HG02884 (cell line): Measurements from ENCODE around the gene MEF2A.
"Not testable (repeated sequence)": the region's sequence is repeated elsewhere in the genome, so short reads cannot be mapped to it uniquely, and the experiment has no call there.

Experiments used
- ATAC-seq: cut with Tn5 transposase; IDR thresholded peaks from one replicate; pipeline ENCODE4 v1.9.1; 2021; ENCODE audit warnings: mild to moderate bottlenecking, moderate library complexity; ENCODE audit not compliant: unreplicated experiment

Gene MEF2A

GRCh38 chr15:99644913-99645542, 79.2 kb downstream of the MEF2A start:
- ATAC-seq = no peak

GRCh38 chr15:99645543-99645935, 79.8 kb downstream of the MEF2A start:
- ATAC-seq = no peak

GRCh38 chr15:99645951-99646350, 80.2 kb downstream of the MEF2A start:
- no peak for ATAC-seq

- ATAC-seq = no peak
These were observed 85.4 kb downstream of the MEF2A start for GRCh38 chr15:99651023-99651807.

- no peak for ATAC-seq
These were observed 90.4 kb downstream of the MEF2A start for GRCh38 chr15:99656205-99656604.

GRCh38 chr15:99657996-99658395, 92.2 kb downstream of the MEF2A start:
- ATAC-seq = no peak

- no peak for ATAC-seq
These were observed 97.1 kb downstream of the MEF2A start for GRCh38 chr15:99662903-99663302.

GRCh38 chr15:99666073-99666472, 100.3 kb downstream of the MEF2A start:
- ATAC-seq = not testable (repeated sequence)

- ATAC-seq = no peak
These were observed 102.9 kb downstream of the MEF2A start for GRCh38 chr15:99668533-99669182.

- no peak for ATAC-seq
These were observed 103.5 kb downstream of the MEF2A start for GRCh38 chr15:99669250-99669649.

GRCh38 chr15:99671926-99672635, 106.3 kb downstream of the MEF2A start:
- no peak for ATAC-seq

GRCh38 chr15:99673111-99673510, 107.3 kb downstream of the MEF2A start:
- ATAC-seq = no peak

GRCh38 chr15:99674279-99674678, 108.5 kb downstream of the MEF2A start:
- no peak for ATAC-seq

GRCh38 chr15:99677540-99678134, 111.9 kb downstream of the MEF2A start:
- ATAC-seq = peak; percentile 59

GRCh38 chr15:99680276-99680675, 114.5 kb downstream of the MEF2A start:
- ATAC-seq = no peak

GRCh38 chr15:99681990-99682389, 116.2 kb downstream of the MEF2A start:
- no peak for ATAC-seq

- ATAC-seq = no peak
These were observed 116.7 kb downstream of the MEF2A start for GRCh38 chr15:99682455-99682854.

- no peak for ATAC-seq
These were observed 117.4 kb downstream of the MEF2A start for GRCh38 chr15:99683000-99683670.

- no peak for ATAC-seq
These were observed 120.5 kb downstream of the MEF2A start for GRCh38 chr15:99686290-99686689.

- no peak for ATAC-seq
These were observed 127.0 kb downstream of the MEF2A start for GRCh38 chr15:99692825-99693224.
